A673 (cell line): ENCODE measurements around the gene FGFR2. TPM values are rescaled to one million over a fixed set of nuclear protein-coding genes. Genes with fewer than 3 reads are reported as not detected.

Source experiments
- BruUV-seq: library from RNA; stranded (reverse); fragments of 400-500 nt; replicated peaks from 2 replicates; lab custom pipeline; 2021; lab: Mats Ljungman, UMichigan
- CTCF ChIA-PET: fragments of 300-600 bp; sonication (Branson Sonifier 250); formaldehyde crosslinking; loops from one replicate; lab custom pipeline; 2022; ENCODE audit warnings: antibody characterized with exemption; lab: Charles Lee
- POLR2A ChIA-PET: fragments of 300-600 bp; sonication (Branson Sonifier 250); formaldehyde crosslinking; loops from one replicate; lab custom pipeline; 2022; ENCODE audit warnings: antibody characterized with exemption; ENCODE audit not compliant: low non-redundant PET; lab: Charles Lee
- DNase-seq: peaks from one replicate; pipeline ENCODE4 v3.0.0-alpha.2; 2015; ENCODE audit warnings: low spot score
- H3K27ac ChIP-seq: fragments of 200-600 bp; sonication (generic); 2 replicates; pipeline ENCODE4 v1.5.1; 2016; ENCODE audit warnings: mixed run types, low read depth, mild to moderate bottlenecking, mixed read lengths, antibody characterized with exemption, low read length; ENCODE audit not compliant: poor library complexity, severe bottlenecking
- H3K27me3 ChIP-seq: fragments of 200-600 bp; sonication (generic); replicated peaks from 2 replicates; pipeline ENCODE4 v1.6.1; 2017; ENCODE audit warnings: mixed run types, low read depth, mild to moderate bottlenecking, mixed read lengths, antibody characterized with exemption, low read length; ENCODE audit not compliant: insufficient read depth, poor library complexity
- H3K36me3 ChIP-seq: fragments of 200-600 bp; sonication (generic); 2 replicates; pipeline ENCODE4 v1.6.1; 2016; ENCODE audit warnings: mixed run types, mild to moderate bottlenecking, mixed read lengths, antibody characterized with exemption, low read length; ENCODE audit not compliant: insufficient read depth, poor library complexity, severe bottlenecking
- H3K4me1 ChIP-seq: fragments of 200-600 bp; sonication (generic); 2 replicates; pipeline ENCODE4 v1.6.1; 2017; ENCODE audit warnings: mixed run types, mild to moderate bottlenecking, mixed read lengths, antibody characterized with exemption, low read length; ENCODE audit not compliant: insufficient read depth, poor library complexity, severe bottlenecking
- H3K4me3 ChIP-seq: fragments of 200-600 bp; sonication (generic); 2 replicates; pipeline ENCODE4 v1.5.1; 2016; ENCODE audit warnings: low read depth, mixed run types, mild to moderate bottlenecking, mixed read lengths, low read length; ENCODE audit not compliant: poor library complexity, severe bottlenecking
- H3K9me3 ChIP-seq: fragments of 200-600 bp; sonication (generic); 2 replicates; pipeline ENCODE4 v1.6.1; 2016; ENCODE audit warnings: mixed run types, low read depth, mild to moderate bottlenecking, mixed read lengths, antibody characterized with exemption, low read length; ENCODE audit not compliant: poor library complexity, severe bottlenecking
- CTCF ChIP-seq: fragments of 300-800, 200-600 bp; sonication (generic); conservative IDR thresholded peaks from 2 replicates; pipeline ENCODE4 v1.5.1; 2017; ENCODE audit warnings: low read depth, mild to moderate bottlenecking, antibody characterized with exemption, low read length, moderate library complexity, mixed read lengths
- EZH2 ChIP-seq: fragments of 200-600 bp; sonication (generic); IDR thresholded peaks from 2 replicates; pipeline ENCODE4 v1.6.1; 2017; ENCODE audit warnings: borderline replicate concordance, low read depth, mild to moderate bottlenecking, mixed read lengths, antibody characterized with exemption, low read length; ENCODE audit not compliant: poor library complexity, severe bottlenecking
- intact Hi-C: fragments of 100-400 bp; cut with micrococcal nuclease; formaldehyde crosslinking; loops from one replicate; pipeline ENCODE4 v1.10.0; 2022; ENCODE audit not compliant: unreplicated experiment
- total RNA-seq: library from RNA; stranded (reverse); gene quantifications from 2 replicates; pipeline ENCODE4 v1.2.3, GENCODE V29; 2021

The FGFR2 gene
- total RNA-seq, 1 experiment from 2014 or later = 0.60 TPM

- Histone ChIP-seq H3K9me3 (no peaks in the 10 kb centered on the region), H3K4me1 (no peaks in the 10 kb centered on the region), H3K27me3 (peaks cover 55% of the 10 kb centered on the region), H3K27ac (no peak overlapping the region), H3K36me3 (no peaks in the 10 kb centered on the region), H3K4me3 (no peak overlapping the region)
- ChIA-PET POLR2A (no interaction called here), CTCF (no interaction called here)
- intact Hi-C loops = no loop called here
- TF ChIP-seq EZH2 = no peak
- TF ChIP-seq CTCF = no peak
- no peak for DNase-seq
- no TSS peak for BruUV-seq
Measured at GRCh38 chr10:121527690-121528089, 70.6 kb downstream of the FGFR2 start.

DNA sequence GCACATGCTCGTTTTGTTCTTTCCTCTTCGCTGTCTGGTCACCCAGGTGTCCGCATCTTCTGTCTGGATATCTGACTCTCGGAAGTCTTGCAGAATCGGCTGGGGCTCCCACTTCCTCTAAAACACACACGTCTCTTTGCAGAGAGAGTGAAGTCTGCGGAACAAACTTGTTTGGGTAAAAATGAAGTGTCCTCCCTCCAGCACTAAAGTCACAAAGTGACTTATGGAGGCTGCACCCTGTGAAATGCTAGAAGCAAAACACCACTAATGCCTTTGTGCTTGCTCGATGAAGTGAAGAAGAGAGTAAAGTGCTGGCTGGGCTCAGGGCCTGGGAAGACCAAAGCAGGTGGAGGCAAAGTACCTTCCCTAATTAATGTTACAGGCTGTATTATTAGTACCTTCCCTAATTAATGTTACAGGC is 71.4 kb downstream of the FGFR2 start:
- DNase-seq = no peak
- no TSS peak for BruUV-seq
- H3K27me3 ChIP-seq = peaks cover 55% of the 10 kb centered on the region
- intact Hi-C loops = no loop called here
- no peaks in the 10 kb centered on the region for H3K9me3 ChIP-seq
- no peaks in the 10 kb centered on the region for H3K36me3 ChIP-seq
- CTCF ChIA-PET = no interaction called here
- no peaks in the 10 kb centered on the region for H3K4me1 ChIP-seq
- no peak overlapping the region for H3K4me3 ChIP-seq
- POLR2A ChIA-PET = no interaction called here
- no peak overlapping the region for H3K27ac ChIP-seq
- TF ChIP-seq CTCF (no peak), EZH2 (no peak)

- Histone ChIP-seq H3K27ac (no peak overlapping the region), H3K4me1 (no peaks in the 10 kb centered on the region)
Measured at GRCh38 chr10:121526135-121526790, 72.0 kb downstream of the FGFR2 start.

More at GRCh38 chr10:121526135-121526790, 72.0 kb downstream of the FGFR2 start:
- BruUV-seq = no TSS peak
- intact Hi-C loops = no loop called here
- peaks cover 53% of the 10 kb centered on the region for H3K27me3 ChIP-seq
- CTCF ChIA-PET = no interaction called here
- TF ChIP-seq CTCF = no peak
- no peak for TF ChIP-seq EZH2
- no peak for DNase-seq
- H3K36me3 ChIP-seq = no peaks in the 10 kb centered on the region
- H3K9me3 ChIP-seq = no peaks in the 10 kb centered on the region
- POLR2A ChIA-PET = no interaction called here
- H3K4me3 ChIP-seq = no peak overlapping the region
